Dermis blood vessel endothelial cell (primary cell): ENCODE data around the gene GINS1. TPM values are rescaled to one million over a fixed set of nuclear protein-coding genes. Genes with fewer than 3 reads are reported as not detected.

Source experiments
- DNase-seq: peaks from one replicate; pipeline ENCODE4 v3.0.0; 2010
- total RNA-seq: library from RNA; depleted of rRNA; stranded (reverse); fragments of >200 nt; gene quantifications from 2 replicates; pipeline ENCODE4 v1.2.3, GENCODE V29; 2014

Gene GINS1
- total RNA-seq, 1 donor from 2014 or later: 10.4 TPM

DNA sequence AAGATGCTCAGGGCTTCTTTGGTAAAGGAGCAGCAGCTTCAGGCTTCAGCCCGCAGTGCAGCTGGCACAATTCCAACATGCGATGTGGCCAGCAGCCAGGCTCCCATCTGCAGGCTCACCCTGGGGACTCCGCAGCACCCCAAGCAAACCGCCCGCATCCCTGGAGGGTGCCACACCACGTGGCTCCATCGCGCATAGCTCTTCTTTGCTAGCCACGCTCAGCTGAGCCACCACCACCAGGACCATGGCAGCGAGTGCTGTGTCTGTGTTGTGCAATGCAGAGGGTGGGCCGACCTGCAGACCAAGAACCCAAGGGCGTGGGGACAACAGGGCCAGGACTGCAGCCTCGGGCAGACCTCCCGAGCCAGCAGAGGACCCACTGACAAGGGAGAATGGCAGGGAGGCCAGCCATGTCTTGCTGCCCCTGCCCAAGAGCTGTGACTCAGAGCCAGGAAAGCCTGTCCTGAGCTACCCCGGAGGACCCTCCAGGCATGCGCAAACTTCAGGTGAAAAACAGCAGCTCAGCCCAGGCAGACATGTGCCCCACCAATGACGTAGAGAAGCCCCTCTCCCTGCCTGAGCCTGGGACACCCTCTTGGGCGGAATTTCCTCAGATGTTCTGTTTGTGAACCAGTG is 87.8 kb downstream of the GINS1 start:
- no peak for DNase-seq

DNA sequence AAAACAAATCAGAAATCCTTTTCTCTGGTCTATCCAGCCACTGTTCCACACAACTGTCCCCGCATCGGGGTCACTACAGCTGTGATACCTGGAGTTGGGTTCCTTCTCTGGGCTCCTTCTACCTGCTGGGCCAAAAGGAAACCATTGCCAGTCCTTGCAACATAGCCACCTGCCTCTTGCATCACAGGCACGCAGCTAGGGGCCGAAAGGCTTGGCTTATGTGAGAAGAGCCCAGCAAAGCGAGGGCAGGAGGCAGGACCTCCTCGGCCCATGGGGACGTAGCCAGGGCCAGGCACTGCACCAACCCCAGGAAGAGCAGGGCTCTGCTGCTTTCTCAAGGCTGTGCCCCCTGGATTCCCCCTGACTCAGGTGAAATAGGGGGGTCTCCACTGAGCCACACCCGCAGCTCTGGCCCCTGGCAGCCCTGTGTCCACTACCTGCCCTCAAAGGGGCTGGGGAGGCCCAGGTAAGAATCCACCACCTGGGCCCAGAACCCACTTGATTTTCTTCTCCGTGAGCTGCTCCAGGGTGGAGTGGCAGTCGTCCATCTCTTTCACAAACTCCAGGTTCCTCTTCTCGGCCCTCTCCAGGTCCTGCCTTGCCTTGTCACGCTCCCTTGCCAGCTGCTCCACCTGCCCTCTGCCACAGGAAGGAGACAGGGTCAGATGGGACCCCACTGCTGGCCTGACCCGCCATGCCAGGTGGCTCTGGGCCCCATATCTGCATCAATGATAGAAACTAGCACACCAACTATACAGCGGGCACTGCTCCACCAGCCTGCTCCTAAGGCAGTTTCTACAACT is 88.9 kb downstream of the GINS1 start:
- no peak for DNase-seq

DNA sequence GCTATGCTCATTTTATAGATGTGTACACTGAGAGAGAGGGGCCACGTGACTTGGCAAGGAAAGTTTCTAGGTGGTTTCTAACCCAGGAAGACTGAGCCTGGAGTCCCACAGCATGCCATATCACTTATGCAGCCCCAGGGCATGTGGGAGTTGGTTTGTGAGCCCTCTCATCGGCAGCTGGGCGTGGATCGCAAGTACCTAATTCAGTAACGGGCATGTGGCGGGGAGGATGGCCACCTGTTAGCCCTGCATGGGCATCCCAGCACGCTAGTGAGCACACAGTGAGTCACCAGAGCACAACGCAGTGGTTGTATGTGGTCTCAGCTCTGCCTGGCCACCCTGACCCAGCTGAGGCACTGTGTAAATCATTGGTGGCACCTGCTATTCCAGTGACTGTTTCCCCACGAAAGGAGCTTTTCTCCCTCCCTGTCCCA is 89.5 kb downstream of the GINS1 start:
- no peak for DNase-seq

DNA sequence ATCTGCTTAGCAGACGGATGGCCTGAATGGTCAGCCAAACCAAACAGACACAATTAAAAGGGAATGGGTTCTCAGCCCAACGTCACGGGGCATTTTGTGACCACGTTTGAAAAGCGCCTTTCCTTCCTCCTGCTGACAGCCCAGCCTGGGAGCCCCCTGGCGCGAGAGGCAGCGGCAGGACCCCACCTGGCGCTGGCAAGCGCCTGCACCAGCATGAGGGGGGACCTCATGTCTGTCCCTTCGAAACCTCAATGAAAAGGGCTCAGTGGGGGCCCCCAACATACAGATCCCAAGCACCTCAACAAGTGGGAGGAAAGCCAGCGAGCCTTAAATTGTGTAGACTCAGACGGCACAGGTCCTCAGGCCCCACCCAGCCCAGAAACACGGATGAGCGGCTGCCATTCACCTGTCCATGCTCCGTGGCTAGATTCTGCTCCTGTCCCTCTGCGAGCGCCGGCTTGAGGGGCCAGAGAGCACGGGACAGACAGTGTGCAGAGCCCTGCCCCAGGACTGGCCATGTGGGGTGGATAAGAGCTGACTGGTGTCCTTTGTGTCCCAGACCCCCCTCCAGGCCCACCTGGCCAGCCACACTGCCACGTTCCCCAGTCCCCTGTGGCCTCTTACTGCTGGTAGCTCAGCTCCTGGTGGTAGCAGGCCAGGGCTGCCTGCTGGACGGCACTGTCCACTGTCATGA is 90.3 kb downstream of the GINS1 start:
- DNase-seq: no peak

Other genes starting within 250 kb of the GINS1 start
- 65.8 and 70.8 TPM in 2 replicates for gene ENTPD6, start 212.0 kb upstream of the GINS1 start, total RNA-seq
- gene PYGB, start 159.6 kb upstream of the GINS1 start, total RNA-seq: 81.9 and 127 TPM in 2 replicates
- gene ABHD12, start 16.8 kb upstream of the GINS1 start, total RNA-seq: 27.7 and 38.2 TPM in 2 replicates
- 21.6 and 24.8 TPM in 2 replicates for gene NINL, start 177.9 kb downstream of the GINS1 start, total RNA-seq
- gene NANP, start 216.3 kb downstream of the GINS1 start, total RNA-seq: 6.8 and 9.2 TPM in 2 replicates